GM12891 (cell line): Measurements from ENCODE around the gene HNRNPH2.
A peak's percentile ranks its signal among the peaks of the same experiment; 100 is the strongest.

Source experiments
- PAX5 ChIP-seq: IDR thresholded peaks from 2 replicates; pipeline ENCODE4 v1.6.1; 2011; ENCODE audit warnings: low read length, moderate library complexity, mild to moderate bottlenecking; ENCODE audit not compliant: insufficient read depth, severe bottlenecking
- POLR2A ChIP-seq: IDR thresholded peaks from 2 replicates; pipeline ENCODE4 v1.6.1; 2011; ENCODE audit warnings: low read depth, low read length, control low read depth
- POLR2AphosphoS5 ChIP-seq: IDR thresholded peaks from 2 replicates; pipeline ENCODE4 v1.6.1; 2011; ENCODE audit warnings: low read depth, low read length, control low read depth
- TAF1 ChIP-seq: IDR thresholded peaks from 2 replicates; pipeline ENCODE4 v1.6.1; 2011; ENCODE audit warnings: low read depth, low read length, control low read depth

- TF ChIP-seq POLR2A (no peak; the same call in none of the 2 replicates), POLR2AphosphoS5 (0 out of 2 replicates have a peak, but pooled peaks have one; percentile 49), TAF1 (peak; percentile 33), PAX5 (no peak)
These were observed at the start of gene HNRNPH2, which contains the start of gene GLA for GRCh38 chrX:101407748-101408531.
